ENCODE data around the gene ERMP1. TPM values are rescaled to one million over a fixed set of nuclear protein-coding genes. Genes with fewer than 3 reads are reported as not detected.

ERMP1 gene
- total and polyA plus RNA-seq, 2 of the 8 experiments (the other 6 are each of a cell fraction or from before 2014, with no cell fraction given): 12.8 to 16.7 TPM

- no peak overlapping the region for H3K27ac ChIP-seq (ENCODE audit: low read depth, low read length)
- FAIRE-seq (no peak), DNase-seq (ENCODE audit: low read depth in 1 of 2, low spot score in 2 of 2) (no peak)
- no peaks in the 10 kb centered on the region for H3K4me1 ChIP-seq (replicated peaks in 1 of 4; ENCODE audit: control insufficient read depth in 3 of 4, insufficient read depth in 4 of 4, low read length in 3 of 4)
- no peak overlapping the region for H4K91ac ChIP-seq (replicated peaks; ENCODE audit: insufficient read length, low read length)
- H3K4ac ChIP-seq (replicated peaks; ENCODE audit: insufficient read length, low read depth, low read length): no peak overlapping the region
- H3K14ac ChIP-seq (ENCODE audit: insufficient read length): no peak overlapping the region
- H3K9ac ChIP-seq (replicated peaks in 1 of 4; ENCODE audit: extremely low read depth in 1 of 4, low read depth in 3 of 4, low read length in 3 of 4): no peak overlapping the region
- no peak overlapping the region for H3K4me3 ChIP-seq (ENCODE audit: extremely low read depth in 1 of 4, insufficient read depth in 2 of 4, low read depth in 3 of 4, low read length in 4 of 4)
- no peaks in the 10 kb centered on the region for H3K79me1 ChIP-seq (ENCODE audit: low read depth, low read length)
- 93% methylated on average over 4 of the region's 4 CpGs; no CpG with 5 or more reads in 1 of the 2 experiments for WGBS, 2 experiments (ENCODE audit: extremely low coverage in 1 of 2, insufficient coverage in 1 of 2, insufficient read length in 1 of 2, insufficient replicate concordance in 2 of 2, low coverage in 1 of 2, low lambda C conversion rate in 2 of 2, missing lambda C conversion rate in 1 of 2)
- H3K23ac ChIP-seq (ENCODE audit: insufficient read length): no peak overlapping the region
- H4K5ac ChIP-seq (ENCODE audit: insufficient read length, low read depth, low read length): no peak overlapping the region
- H2BK120ac ChIP-seq (replicated peaks; ENCODE audit: low read depth, low read length): no peak overlapping the region
- H3K4me2 ChIP-seq (ENCODE audit: insufficient read depth in 1 of 2, low read depth in 2 of 2, low read length in 2 of 2): no peak overlapping the region
- peaks cover 0 to 3% (median 0%) of the 10 kb centered on the region in 4 experiments; a peak in 3 of 8 replicates for H3K36me3 ChIP-seq (ENCODE audit: control insufficient read depth in 2 of 4, insufficient read depth in 4 of 4, low read length in 3 of 4)
- TF ChIP-seq CREB1 (IDR thresholded peaks at IDR 0.05): no peak
- no peaks in the 10 kb centered on the region for H3K23me2 ChIP-seq (ENCODE audit: low read depth, low read length)
- ChIA-PET CTCF (ENCODE audit: partially characterized antibody) (interaction anchor here (1.1 to 1.6 kb wide), 3 partner anchors 16 to 99 kb away, joined by 4 to 6 read pairs (median 5); no protein-coding TSS in a partner anchor), POLR2A (ENCODE audit: partially characterized antibody) (no interaction called here)
- no peak overlapping the region for H4K8ac ChIP-seq (ENCODE audit: extremely low read depth, insufficient read depth, low read length)
- H3K27me3 ChIP-seq (replicated peaks in 1 of 4; ENCODE audit: control insufficient read depth in 3 of 4, extremely low read depth in 1 of 4, insufficient read depth in 3 of 4, low read length in 3 of 4): no peaks in the 10 kb centered on the region
- H2BK20ac ChIP-seq (ENCODE audit: low read length): no peak overlapping the region
- H2AFZ ChIP-seq (ENCODE audit: low read length): no peak overlapping the region
- no peak overlapping the region for H3K18ac ChIP-seq (ENCODE audit: extremely low read depth, low read length)
- H2BK5ac ChIP-seq (ENCODE audit: low read depth, low read length): no peak overlapping the region
- no peak overlapping the region for H3K56ac ChIP-seq (replicated peaks; ENCODE audit: insufficient read length, low read depth, low read length)
- H3K79me2 ChIP-seq (ENCODE audit: control insufficient read depth in 1 of 2, insufficient read depth in 2 of 2, low read length in 2 of 2): no peaks in the 10 kb centered on the region
- H2BK12ac ChIP-seq (ENCODE audit: low read depth, low read length): no peak overlapping the region
- no peaks in the 10 kb centered on the region for H4K20me1 ChIP-seq (replicated peaks in 1 of 2; ENCODE audit: control insufficient read depth in 1 of 2, insufficient read depth in 2 of 2, low read length in 2 of 2)
- no peaks in the 10 kb centered on the region for H3K9me3 ChIP-seq (ENCODE audit: insufficient read depth in 2 of 2, low read depth in 1 of 2, low read length in 1 of 2)
- H2AK5ac ChIP-seq (ENCODE audit: low read depth, low read length): no peak overlapping the region
- H2BK15ac ChIP-seq (ENCODE audit: low read length): no peak overlapping the region
These were observed 31.8 kb downstream of the ERMP1 start for GRCh38 chr9:5800969-5801738.

Measured in H1 (cell line).